Adipose tissue (tissue), 3 donors: ENCODE results near the gene LAT. TPM values are rescaled to one million over a fixed set of nuclear protein-coding genes. Genes with fewer than 3 reads are reported as not detected.
"Not testable (repeated sequence)": the region's sequence is repeated elsewhere in the genome, so short reads cannot be mapped to it uniquely, and the experiment has no call there.

ENCODE experiments used
- H3K27ac ChIP-seq: one replicate; pipeline ENCODE4 v1.5.1; 2013; ENCODE audit warnings: low read depth, low read length
- WGBS, 3 donors: extraction: QIAGEN DNeasy Blood & Tissue Kit; methylation state at CpG; one replicate each; pipeline ENCODE4 v1.1.7; 2013; 5-methylcytosine and 5-hydroxymethylcytosine counted together
- polyA plus RNA-seq, 3 donors: library from polyadenylated mRNA; stranded (reverse); fragments of 200-250 nt; gene quantifications; one replicate each; pipeline ENCODE4 v1.2.3, GENCODE V29; 2013
- donor health status: healthy with polysubstance abuse.
- donor health status: Bipolar disorder and iron deficiency.
- donor health status: healthy.

The LAT gene
- 1 to 10 TPM; 4.2 to 9.4 (median 5.6) TPM for polyA plus RNA-seq

- no peak within 1 kb of the TSS for H3K27ac ChIP-seq
- WGBS, 3 donors: 39 to 69% (median 40%) methylated on average over 20 to 23 of the region's 24 CpGs
Measured at GRCh38 chr16:28984619-28985135, at the start of gene LAT. Gene LAT, plus strand, starts transcription at chr16:28985052. Its CDS starts 366 bp downstream, at chr16:28985418.

- whole genome bisulfite sequencing, 3 donors: 95 to 100% (median 96%) methylated on average over 2 to 4 of the region's 4 CpGs
Measured at GRCh38 chr16:28935346-28935745, 49.5 kb upstream of the LAT start.

GRCh38 chr16:28935924-28936783 lies 48.7 kb upstream of the LAT start:
- H3K27ac ChIP-seq: no peak overlapping the region
- 25 to 30% (median 30%) methylated on average over 35 to 36 of the region's 36 CpGs for WGBS, 3 donors

More at GRCh38 chr16:28935346-28935745, 49.5 kb upstream of the LAT start:
- H3K27ac ChIP-seq: no peak overlapping the region

GRCh38 chr16:28936784-28937155 lies 48.1 kb upstream of the LAT start:
- H3K27ac ChIP-seq: no peak overlapping the region
- 60 to 73% (median 73%) methylated on average over 22 to 26 of the region's 26 CpGs for WGBS, 3 donors

- no peak overlapping the region for H3K27ac ChIP-seq
- WGBS, 3 donors: 74 to 81% (median 80%) methylated on average over 13 to 14 of the region's 14 CpGs
Measured at GRCh38 chr16:28937222-28937876, 47.5 kb upstream of the LAT start.

- H3K27ac ChIP-seq: no peak overlapping the region
- 70 to 90% (median 73%) methylated on average over 7 of the region's 7 CpGs for WGBS, 3 donors
Measured at GRCh38 chr16:28938721-28939120, 46.1 kb upstream of the LAT start.

GRCh38 chr16:28939825-28940224 lies 45.0 kb upstream of the LAT start:
- H3K27ac ChIP-seq: not testable (repeated sequence)
- 87 to 93% (median 92%) methylated on average over 7 of the region's 7 CpGs for WGBS, 3 donors

- no peak overlapping the region for H3K27ac ChIP-seq
Measured at GRCh38 chr16:28943281-28943680, 41.6 kb upstream of the LAT start.

- WGBS, 3 donors: 62 to 77% (median 75%) methylated on average over 4 of the region's 4 CpGs
- H3K27ac ChIP-seq: no peak overlapping the region
Measured at GRCh38 chr16:28946681-28947080, 38.2 kb upstream of the LAT start.

- WGBS, 3 donors: 0 to 1% (median 0%) methylated on average over 63 to 79 of the region's 79 CpGs
Measured at GRCh38 chr16:28950648-28951409, 34.0 kb upstream of the LAT start, which contains the start of gene NFATC2IP. Gene NFATC2IP, plus strand, starts transcription at chr16:28950937. Its CDS starts 75 bp downstream, at chr16:28951012.

GRCh38 chr16:28951410-28951943 lies 33.4 kb upstream of the LAT start:
- no peak overlapping the region for H3K27ac ChIP-seq
- WGBS, 3 donors: 2 to 3% (median 3%) methylated on average over 17 of the region's 17 CpGs

More at GRCh38 chr16:28950648-28951409, 34.0 kb upstream of the LAT start, which contains the start of gene NFATC2IP:
- peak within 1 kb of the TSS; percentile 55 for H3K27ac ChIP-seq

GRCh38 chr16:28958216-28958615 lies 26.6 kb upstream of the LAT start:
- 87 to 95% (median 89%) methylated on average over 9 of the region's 9 CpGs for WGBS, 3 donors
- no peak overlapping the region for H3K27ac ChIP-seq

- H3K27ac ChIP-seq: no peak overlapping the region
- 86 to 93% (median 87%) methylated on average over 6 of the region's 6 CpGs for WGBS, 3 donors
Measured at GRCh38 chr16:28958836-28959235, 26.0 kb upstream of the LAT start.

- WGBS, 3 donors: 80 to 89% (median 89%) methylated on average over 3 of the region's 3 CpGs
- no peak overlapping the region for H3K27ac ChIP-seq
Measured at GRCh38 chr16:28964072-28964471, 20.8 kb upstream of the LAT start.

- H3K27ac ChIP-seq: no peak overlapping the region
- 82 to 90% (median 86%) methylated on average over 2 of the region's 2 CpGs for WGBS, 3 donors
Measured at GRCh38 chr16:28964496-28964895, 20.4 kb upstream of the LAT start.

GRCh38 chr16:28967156-28967555 lies 17.7 kb upstream of the LAT start:
- WGBS, 3 donors: 91 to 93% (median 92%) methylated on average over 4 of the region's 4 CpGs
- no peak overlapping the region for H3K27ac ChIP-seq

- H3K27ac ChIP-seq: not testable (repeated sequence)
- WGBS, 3 donors: 87 to 94% (median 88%) methylated on average over 2 of the region's 2 CpGs
Measured at GRCh38 chr16:28969696-28970095, 15.2 kb upstream of the LAT start.

GRCh38 chr16:28974007-28974436 lies 10.8 kb upstream of the LAT start:
- 0% methylated on average over 17 of the region's 17 CpGs for WGBS, 3 donors
- H3K27ac ChIP-seq: no peak overlapping the region
